GM21447 (cell line): ENCODE measurements around the gene RASA3.
"Not testable (repeated sequence)": the region's sequence is repeated elsewhere in the genome, so short reads cannot be mapped to it uniquely, and the experiment has no call there.

ENCODE experiments used
- ATAC-seq: cut with Tn5 transposase; IDR thresholded peaks from one replicate; pipeline ENCODE4 v1.9.1; 2021; ENCODE audit not compliant: unreplicated experiment

RASA3 gene

DNA sequence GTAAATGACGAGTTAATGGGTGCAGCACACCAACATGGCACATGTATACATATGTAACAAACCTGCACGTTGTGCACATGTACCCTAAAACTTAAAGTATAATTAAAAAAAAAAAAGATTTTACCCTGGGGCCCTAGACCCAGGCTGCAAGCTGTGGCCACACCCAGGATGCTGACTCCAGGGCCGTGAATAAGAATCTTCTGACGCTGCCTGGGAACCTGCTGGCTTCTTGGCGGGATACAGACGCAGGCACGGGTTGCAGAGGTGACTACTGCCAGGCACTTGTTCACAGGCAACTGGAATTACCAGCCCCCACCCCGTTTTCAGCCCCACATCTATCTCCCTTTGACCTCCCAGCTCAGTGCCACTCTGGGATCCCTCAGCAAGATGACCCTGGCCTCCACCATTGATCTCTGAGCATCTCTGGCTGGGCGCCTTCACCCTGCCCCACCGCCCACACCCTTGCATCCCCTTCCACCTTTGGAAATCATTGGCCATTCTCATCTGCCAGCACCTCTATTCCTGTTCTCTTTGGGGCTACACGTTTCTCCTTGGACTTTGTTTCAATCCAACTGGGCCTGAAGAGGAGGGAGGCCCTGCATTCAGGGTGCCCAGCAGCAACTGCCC is 25.6 kb upstream of the RASA3 start:
- no peak for ATAC-seq

DNA sequence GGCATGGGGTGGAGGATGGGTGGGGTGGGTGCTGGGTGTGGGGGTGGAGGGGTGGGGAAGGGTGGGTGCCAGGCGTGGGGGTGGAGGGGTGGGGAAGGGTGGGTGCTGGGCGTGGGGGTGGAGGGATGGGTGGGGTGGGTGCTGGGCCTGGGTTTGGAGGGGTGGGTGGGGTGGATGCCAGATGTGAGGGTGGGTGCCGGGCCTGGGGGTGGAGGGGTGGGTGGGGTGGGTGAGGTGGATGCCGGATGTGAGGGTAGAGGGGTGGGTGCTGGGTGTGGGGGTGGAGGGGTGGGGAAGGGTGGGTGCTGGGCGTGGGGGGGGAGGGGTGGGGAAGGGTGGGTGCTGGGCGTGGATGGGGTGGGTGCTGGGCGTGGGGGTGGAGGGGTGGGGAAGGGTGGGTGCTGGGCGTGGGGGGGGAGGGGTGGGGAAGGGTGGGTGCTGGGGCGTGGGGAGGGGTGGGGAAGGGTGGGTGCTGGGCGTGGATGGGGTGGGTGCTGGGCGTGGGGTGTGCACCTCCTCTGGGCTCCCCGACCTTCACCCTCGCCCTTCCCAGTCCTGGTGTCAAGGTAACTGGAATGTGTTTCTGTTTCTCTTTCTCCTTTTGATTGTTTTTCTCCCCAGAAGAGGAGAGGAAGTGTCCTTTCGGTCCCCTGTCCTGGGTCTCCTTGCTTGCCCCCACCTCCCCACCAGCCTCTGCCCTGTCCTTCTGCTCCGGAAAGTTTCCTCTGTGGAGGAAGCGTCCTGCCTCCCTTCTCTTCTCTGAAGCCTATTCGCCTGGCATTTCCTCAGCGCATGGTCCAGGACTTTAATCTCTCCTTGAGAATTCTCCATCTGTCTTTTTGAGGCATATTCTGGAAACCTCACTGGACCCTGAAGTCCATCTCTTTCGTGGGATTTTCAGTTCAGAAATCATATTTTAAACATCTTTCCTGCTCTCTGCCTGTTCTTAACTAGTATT is 23.8 kb upstream of the RASA3 start:
- ATAC-seq = no peak

DNA sequence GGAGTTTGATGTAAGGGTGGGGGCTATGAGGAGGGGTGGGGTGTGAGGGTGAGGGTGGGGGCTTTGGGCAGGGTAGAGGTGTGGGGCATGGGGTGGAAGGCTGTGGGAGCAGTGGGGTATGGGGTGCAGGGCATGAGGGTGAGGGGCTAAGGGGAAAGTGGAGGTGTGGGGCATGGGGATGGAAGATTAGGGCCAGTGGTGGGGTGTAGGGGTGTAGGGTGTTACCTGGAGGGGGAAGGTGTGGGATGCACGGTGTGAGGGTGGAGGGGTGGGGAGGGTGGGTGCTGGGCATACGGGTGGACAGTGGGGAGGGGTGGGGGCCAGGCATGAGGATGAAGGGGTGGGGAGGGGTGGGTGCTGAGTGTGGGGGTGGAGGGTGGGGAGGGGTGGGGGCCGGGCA is 22.9 kb upstream of the RASA3 start:
- no peak for ATAC-seq

DNA sequence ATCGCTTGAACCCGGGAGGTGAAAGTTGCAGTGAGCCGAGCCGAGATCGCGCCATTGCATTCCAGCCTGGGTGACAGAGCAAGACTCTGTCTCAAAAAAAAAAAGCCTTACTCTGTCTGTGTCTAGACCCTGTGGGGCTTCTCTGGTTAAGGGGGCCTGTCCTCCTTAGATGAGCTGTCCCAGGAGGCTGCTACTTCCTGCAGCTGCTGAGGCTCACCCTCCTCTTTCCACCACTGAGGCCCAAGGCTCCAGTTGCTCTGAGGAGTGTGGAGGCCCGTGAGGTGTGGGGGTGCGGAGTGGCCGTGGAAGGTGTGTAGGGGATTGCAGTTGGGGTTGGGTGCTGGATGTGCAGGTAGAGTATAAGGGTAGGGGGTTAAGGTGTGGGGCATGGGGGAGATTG is 22.1 kb upstream of the RASA3 start:
- no peak for ATAC-seq

GRCh38 chr13:114153485-114154080 is 21.2 kb upstream of the RASA3 start:
- no peak for ATAC-seq

DNA sequence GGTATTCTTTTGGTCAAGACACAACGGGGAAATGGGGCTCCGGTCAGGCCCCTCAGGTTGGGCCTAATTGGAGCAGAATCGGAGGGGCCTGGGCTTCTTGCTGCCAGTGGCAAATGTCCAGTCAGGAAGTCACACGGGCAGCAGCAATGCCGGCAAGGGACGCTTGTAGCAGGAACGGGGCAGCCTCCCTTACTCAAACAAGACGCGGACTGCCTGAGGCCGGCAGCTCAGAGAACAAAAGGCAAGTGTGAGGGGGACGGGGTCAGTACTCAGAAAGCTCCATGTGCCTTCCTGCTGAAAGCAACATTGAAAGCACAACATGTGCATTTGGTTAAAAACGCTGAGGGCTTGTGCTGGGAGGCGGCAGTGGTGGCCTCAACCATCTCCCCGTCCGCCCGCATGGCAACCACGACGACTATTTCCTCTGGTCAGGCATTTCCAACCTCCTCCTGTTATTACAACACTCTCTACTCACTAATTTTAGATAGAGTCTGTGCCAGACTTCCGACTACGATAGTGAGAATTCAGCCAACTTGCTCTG is 20.5 kb upstream of the RASA3 start:
- no peak for ATAC-seq

DNA sequence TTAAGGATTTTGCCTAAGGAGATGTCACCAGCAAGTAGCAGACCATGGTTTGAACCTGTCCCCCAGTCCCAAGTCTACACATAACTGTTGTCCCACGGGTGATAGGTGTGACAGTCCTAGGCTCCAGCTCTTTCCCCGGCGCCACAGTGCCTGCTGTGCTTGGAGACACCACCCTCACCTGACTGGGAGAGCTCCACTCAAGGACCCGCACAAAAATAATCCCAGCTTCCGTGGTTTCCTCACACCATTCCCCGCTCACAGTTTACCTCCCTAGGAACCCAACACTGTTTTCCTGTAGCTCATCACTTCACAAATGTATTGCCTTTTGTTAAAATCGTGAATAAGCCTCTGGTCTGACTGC is 19.8 kb upstream of the RASA3 start:
- ATAC-seq = no peak

GRCh38 chr13:114151565-114152284 is 19.3 kb upstream of the RASA3 start:
- ATAC-seq = no peak

- no peak for ATAC-seq
Observed at GRCh38 chr13:114151031-114151430, 18.6 kb upstream of the RASA3 start.

DNA sequence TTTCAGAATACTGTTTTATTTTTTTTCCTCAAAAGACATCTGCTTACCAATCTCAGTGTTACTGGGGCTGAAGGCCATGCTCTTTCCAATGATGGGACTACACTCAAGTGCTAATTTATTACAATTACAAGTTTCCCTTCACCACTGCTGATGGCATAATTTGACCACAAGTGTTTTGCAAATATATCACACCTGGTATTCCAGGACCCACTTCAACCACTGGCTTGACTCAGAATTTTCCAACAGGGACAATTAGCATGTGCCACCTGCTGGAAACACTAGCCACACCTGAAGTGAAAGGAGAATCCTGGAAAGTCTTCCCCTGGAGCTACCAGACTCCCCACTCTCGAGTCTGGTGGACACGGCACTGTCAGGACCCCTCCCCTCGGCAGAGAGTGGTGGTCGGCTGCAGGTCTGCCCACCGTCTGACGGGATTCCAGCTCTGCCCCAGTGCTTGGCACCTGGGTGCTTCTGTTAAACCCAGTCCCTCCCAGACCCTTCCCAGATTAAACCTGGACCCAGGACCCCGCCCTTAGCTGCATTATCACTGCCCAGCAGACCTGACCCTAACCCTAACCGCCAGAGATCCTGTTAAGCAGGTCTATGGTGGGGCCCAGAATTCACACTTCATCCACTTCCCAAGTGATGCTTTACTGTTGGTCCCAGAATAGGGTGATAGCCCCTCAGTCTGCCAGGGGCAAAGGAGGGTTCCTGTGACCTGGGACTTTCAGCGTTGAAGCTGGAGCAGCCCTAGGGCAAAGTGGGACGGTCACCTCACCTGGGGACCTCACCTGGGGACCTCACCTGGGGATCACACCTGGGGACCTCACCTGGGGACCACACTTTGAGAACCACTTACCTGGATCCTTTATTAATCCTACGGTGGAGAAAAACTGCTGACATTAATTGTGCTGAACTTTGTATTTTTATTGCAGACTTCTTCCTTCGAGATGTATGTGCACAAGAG is 17.6 kb upstream of the RASA3 start:
- no peak for ATAC-seq

- not testable (repeated sequence) for ATAC-seq
Observed at GRCh38 chr13:114148886-114149285, 16.5 kb upstream of the RASA3 start.

GRCh38 chr13:114148521-114148855 is 16.1 kb upstream of the RASA3 start:
- peak; percentile 90 for ATAC-seq

GRCh38 chr13:114147803-114148520 is 15.5 kb upstream of the RASA3 start:
- ATAC-seq = no peak

DNA sequence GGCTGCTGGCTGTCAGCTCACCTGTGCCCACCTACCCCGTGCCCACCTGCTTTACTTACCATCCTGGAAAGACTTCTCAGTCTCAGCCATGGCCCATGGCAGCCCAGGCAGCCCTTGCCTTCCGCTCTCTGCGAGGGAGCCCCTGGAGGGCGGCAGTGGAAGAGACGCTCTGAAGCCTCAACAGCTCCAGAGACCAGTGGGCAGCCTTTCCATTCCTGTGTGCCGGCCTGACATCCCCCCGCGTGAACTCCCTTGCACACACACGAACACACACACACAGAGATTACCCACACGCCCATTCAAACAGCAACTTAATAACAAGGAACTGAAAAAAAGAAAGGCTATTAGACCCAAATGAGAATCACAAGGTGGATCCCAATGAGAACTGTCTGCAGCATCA is 14.2 kb upstream of the RASA3 start:
- no peak for ATAC-seq

DNA sequence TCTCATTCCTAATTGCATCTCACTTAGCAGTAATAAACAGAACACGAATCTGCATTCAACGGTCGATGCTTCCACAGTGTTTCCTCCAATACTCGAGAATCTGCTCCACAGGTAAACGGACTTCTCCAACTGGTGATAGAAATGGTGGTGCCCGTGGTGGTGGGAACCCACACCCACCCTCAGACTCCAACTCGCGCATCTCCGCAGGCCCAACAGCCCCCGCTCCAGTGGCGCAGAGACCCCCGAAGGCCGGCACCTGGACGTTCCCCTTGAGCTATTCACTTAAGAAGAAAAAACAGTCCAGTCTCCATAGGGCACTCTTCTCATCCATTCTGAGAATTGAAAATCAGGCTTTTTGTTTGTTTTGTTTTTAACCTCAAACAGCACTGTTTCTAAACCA is 13.8 kb upstream of the RASA3 start:
- no peak for ATAC-seq

DNA sequence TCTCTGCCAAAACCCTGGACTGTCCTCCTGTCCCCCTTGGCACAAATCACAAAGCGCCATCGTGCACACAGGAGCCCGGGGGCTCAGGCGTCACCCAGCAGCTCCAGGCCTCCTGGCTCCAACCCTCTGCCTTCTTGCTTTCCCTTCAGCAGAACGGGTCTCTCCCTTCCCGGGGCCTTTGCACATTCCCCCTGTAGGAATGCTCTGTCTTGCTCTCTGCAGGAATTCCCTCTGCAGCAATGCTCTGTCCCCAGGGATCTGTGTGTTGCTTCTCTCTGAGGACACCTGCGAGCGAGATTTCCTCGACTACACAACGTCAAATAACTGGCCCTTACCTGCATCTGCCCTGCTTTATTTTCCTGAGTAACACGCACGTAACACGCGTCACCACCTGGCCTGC is 13.3 kb upstream of the RASA3 start:
- no peak for ATAC-seq

GRCh38 chr13:114145256-114145655 is 12.8 kb upstream of the RASA3 start:
- ATAC-seq = no peak

GRCh38 chr13:114144606-114145244 is 12.3 kb upstream of the RASA3 start:
- no peak for ATAC-seq
